Measurements from ENCODE around the gene CCDC71L. TPM values are rescaled to one million over a fixed set of nuclear protein-coding genes. Genes with fewer than 3 reads are reported as not detected.

CCDC71L gene
- total RNA-seq, 1 donor from 2014 or later, result 22.0 TPM

DNA sequence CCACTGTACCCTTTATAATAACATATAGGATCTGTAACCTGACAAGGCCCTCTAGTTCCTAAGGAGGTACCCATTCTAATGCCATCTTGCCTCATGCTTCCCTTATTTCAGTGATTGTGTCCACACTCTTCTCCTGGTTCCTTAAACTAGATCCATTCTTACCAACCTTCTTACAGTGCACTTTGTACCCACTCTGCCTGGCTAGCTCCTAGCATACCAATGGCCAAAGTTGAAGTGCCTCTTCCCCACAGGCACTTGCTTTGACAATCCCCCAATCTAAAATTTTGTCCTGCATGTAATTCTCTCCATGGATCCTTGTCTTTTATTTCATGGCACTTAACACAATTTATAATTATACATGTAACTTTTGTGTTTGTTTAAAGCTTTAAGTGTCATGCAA lies 40.9 kb downstream of the CCDC71L start:
- Mint-ChIP-seq H3K27ac (ENCODE audit: unreplicated experiment) (no peak overlapping the region), H3K4me3 (ENCODE audit: unreplicated experiment) (no peak overlapping the region), H3K4me1 (ENCODE audit: low read depth) (peaks cover 60% of the 10 kb centered on the region), H3K9me3 (ENCODE audit: low read depth) (peaks cover 8% of the 10 kb centered on the region), H3K27me3 (ENCODE audit: low read depth) (no peaks in the 10 kb centered on the region), H3K36me3 (ENCODE audit: low read depth) (peaks cover 4% of the 10 kb centered on the region)
- no peak for DNase-seq (ENCODE audit: low spot score)
- TF ChIP-seq, protein P1, sequence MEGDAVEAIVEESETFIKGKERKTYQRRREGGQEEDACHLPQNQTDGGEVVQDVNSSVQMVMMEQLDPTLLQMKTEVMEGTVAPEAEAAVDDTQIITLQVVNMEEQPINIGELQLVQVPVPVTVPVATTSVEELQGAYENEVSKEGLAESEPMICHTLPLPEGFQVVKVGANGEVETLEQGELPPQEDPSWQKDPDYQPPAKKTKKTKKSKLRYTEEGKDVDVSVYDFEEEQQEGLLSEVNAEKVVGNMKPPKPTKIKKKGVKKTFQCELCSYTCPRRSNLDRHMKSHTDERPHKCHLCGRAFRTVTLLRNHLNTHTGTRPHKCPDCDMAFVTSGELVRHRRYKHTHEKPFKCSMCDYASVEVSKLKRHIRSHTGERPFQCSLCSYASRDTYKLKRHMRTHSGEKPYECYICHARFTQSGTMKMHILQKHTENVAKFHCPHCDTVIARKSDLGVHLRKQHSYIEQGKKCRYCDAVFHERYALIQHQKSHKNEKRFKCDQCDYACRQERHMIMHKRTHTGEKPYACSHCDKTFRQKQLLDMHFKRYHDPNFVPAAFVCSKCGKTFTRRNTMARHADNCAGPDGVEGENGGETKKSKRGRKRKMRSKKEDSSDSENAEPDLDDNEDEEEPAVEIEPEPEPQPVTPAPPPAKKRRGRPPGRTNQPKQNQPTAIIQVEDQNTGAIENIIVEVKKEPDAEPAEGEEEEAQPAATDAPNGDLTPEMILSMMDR (IDR thresholded peaks at IDR 0.05), result no peak

DNA sequence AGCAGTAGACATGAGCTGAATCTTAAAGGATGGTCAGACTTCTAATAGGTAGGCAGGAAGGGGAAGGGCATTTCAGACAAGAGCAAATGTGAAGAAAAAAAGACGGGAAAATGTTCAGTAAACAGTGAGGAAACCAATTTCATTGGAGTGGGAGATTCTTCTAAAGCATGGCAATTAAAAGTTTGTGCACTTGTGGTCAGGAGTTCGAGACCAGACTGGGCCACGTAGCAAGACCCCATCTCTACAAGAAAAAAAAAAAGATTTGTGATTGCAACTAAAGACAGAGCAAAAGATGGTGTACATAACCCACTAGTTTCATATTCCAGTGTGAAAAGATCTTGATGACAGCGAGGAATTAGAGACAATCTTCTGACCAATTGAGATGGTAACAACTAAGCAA lies 41.7 kb downstream of the CCDC71L start:
- H3K4me3 Mint-ChIP-seq (ENCODE audit: unreplicated experiment), result no peak overlapping the region
- no peak overlapping the region for H3K27ac Mint-ChIP-seq (ENCODE audit: unreplicated experiment)
- DNase-seq (ENCODE audit: low spot score), result no peak
- TF ChIP-seq, protein P1 (IDR thresholded peaks at IDR 0.05), result no peak
- H3K4me1 Mint-ChIP-seq (ENCODE audit: low read depth), result peaks cover 62% of the 10 kb centered on the region
- H3K9me3 Mint-ChIP-seq (ENCODE audit: low read depth), result peaks cover 8% of the 10 kb centered on the region
- H3K27me3 Mint-ChIP-seq (ENCODE audit: low read depth), result no peaks in the 10 kb centered on the region
- peaks cover 4% of the 10 kb centered on the region for H3K36me3 Mint-ChIP-seq (ENCODE audit: low read depth)

DNA sequence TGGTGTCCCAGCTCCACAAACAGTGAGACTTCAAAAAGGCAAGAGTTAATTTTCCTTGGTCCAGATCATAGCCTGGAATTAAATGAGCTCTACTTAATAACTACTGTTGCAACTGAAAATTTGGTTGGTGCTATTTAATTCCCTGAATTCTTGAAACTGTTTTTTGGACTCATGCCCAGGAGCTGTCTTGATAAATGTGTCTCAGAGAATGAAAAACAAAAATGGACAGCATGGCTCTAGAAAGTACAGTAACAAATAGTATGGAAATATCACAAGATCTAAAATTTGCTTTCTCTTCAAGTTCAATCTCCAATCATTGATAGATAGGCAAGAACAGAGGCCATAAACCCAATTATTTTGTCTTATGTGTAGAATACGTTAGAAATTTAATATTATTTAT lies 42.5 kb downstream of the CCDC71L start:
- peaks cover 8% of the 10 kb centered on the region for H3K9me3 Mint-ChIP-seq (ENCODE audit: low read depth)
- peak overlapping the region; percentile 15 for H3K27ac Mint-ChIP-seq (ENCODE audit: unreplicated experiment)
- H3K27me3 Mint-ChIP-seq (ENCODE audit: low read depth), result no peaks in the 10 kb centered on the region
- no peak overlapping the region for H3K4me3 Mint-ChIP-seq (ENCODE audit: unreplicated experiment)
- no peak for DNase-seq (ENCODE audit: low spot score)
- peaks cover 62% of the 10 kb centered on the region for H3K4me1 Mint-ChIP-seq (ENCODE audit: low read depth)
- TF ChIP-seq, protein P1 (IDR thresholded peaks at IDR 0.05), result no peak
- peaks cover 4% of the 10 kb centered on the region for H3K36me3 Mint-ChIP-seq (ENCODE audit: low read depth)

DNA sequence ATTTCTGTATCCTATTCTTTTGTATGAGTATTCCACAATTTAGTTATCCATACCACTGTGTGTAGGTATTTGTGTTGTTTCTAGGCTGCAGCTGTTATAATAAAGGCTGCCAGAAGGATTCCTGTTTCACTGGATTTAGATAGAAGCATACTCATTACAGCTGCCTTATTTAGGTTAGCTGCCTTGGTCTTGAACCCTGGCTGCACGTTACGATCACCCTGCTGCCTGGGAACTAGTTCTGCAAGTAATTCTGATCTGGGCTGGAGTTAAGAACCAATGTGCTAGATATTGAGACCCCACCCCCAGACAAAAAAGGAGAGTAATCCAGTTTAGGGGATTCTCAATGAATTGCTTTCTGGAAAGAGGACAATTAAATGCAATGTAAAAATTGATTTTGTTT lies 43.1 kb downstream of the CCDC71L start:
- H3K27me3 Mint-ChIP-seq (ENCODE audit: low read depth), result no peaks in the 10 kb centered on the region
- TF ChIP-seq, protein P1 (IDR thresholded peaks at IDR 0.05), result no peak
- H3K27ac Mint-ChIP-seq (ENCODE audit: unreplicated experiment), result no peak overlapping the region
- peaks cover 60% of the 10 kb centered on the region for H3K4me1 Mint-ChIP-seq (ENCODE audit: low read depth)
- DNase-seq (ENCODE audit: low spot score), result no peak
- H3K9me3 Mint-ChIP-seq (ENCODE audit: low read depth), result peaks cover 8% of the 10 kb centered on the region
- peaks cover 4% of the 10 kb centered on the region for H3K36me3 Mint-ChIP-seq (ENCODE audit: low read depth)
- no peak overlapping the region for H3K4me3 Mint-ChIP-seq (ENCODE audit: unreplicated experiment)

DNA sequence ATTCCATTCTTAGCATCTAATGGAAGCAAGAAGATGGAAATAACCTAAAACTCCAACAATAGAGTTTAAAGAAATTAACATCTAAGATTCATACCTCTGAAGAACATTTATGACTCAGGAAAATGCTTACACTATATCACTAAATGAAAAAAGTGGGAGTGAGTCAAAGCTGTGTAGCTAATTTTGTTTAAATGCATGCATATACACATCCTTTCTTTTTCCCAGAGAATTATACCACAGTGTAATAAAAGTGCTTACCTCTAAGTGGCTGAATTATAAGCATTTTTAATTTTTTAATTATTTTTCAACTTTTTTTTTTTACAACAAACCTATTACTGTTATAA lies 44.3 kb downstream of the CCDC71L start:
- peaks cover 13% of the 10 kb centered on the region for H3K9me3 Mint-ChIP-seq (ENCODE audit: low read depth)
- DNase-seq (ENCODE audit: low spot score), result no peak
- no peaks in the 10 kb centered on the region for H3K27me3 Mint-ChIP-seq (ENCODE audit: low read depth)
- TF ChIP-seq, protein P1 (IDR thresholded peaks at IDR 0.05), result no peak
- H3K27ac Mint-ChIP-seq (ENCODE audit: unreplicated experiment), result no peak overlapping the region
- peaks cover 2% of the 10 kb centered on the region for H3K36me3 Mint-ChIP-seq (ENCODE audit: low read depth)
- peaks cover 64% of the 10 kb centered on the region for H3K4me1 Mint-ChIP-seq (ENCODE audit: low read depth)
- no peak overlapping the region for H3K4me3 Mint-ChIP-seq (ENCODE audit: unreplicated experiment)

All from chondrocyte (in vitro differentiated cells).